RWPE1 (cell line): ENCODE measurements around the gene PRXL2A.
A peak's percentile ranks its signal among the peaks of the same experiment; 100 is the strongest.

Experiments used
- CTCF ChIA-PET: fragments of 350-600 bp; sonication (Branson Sonifier 250); formaldehyde crosslinking; extraction: SDS; loops from one replicate; lab custom pipeline; 2021; lab: Yijun Ruan, JAX
- POLR2A ChIA-PET: fragments of 400-600 bp; formaldehyde crosslinking; extraction: SDS; loops from one replicate; lab custom pipeline; 2020; ENCODE audit warnings: antibody characterized with exemption; ENCODE audit not compliant: low non-redundant PET; lab: Yijun Ruan, JAX
- DNase-seq: peaks from one replicate; pipeline ENCODE4 v3.0.0; 2012; ENCODE audit warnings: low spot score
- H3K27ac ChIP-seq: fragments of 450-650 bp; 2 replicates; pipeline ENCODE4 v1.5.1; 2017
- TF ChIP-seq, protein P1 (sequence below): fragments of 450-650 bp; conservative IDR thresholded peaks from 2 replicates; pipeline ENCODE4 v1.5.1; 2017; ENCODE audit warnings: low read depth, mild to moderate bottlenecking

PRXL2A gene

DNA sequence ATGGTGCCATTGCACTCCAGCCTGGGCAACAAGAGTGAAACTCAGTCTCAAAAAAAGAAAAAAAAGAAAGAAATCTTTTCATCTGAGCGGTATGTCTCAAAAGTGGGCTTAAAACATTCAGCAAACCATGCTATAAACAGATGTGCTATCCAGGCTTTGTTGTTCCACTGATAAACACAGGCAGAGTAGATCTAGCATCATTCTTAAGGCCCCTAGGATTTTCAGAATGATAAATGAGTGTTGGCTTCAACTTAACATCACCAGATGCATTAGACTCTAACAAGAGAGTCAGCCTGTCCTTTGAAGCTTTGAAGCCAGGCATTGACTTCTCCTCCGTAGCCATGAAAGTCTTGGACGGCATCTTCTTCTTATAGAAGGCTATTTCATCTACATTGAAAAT, 28.6 kb upstream of the PRXL2A start:
- POLR2A ChIA-PET, result no interaction called here
- TF ChIP-seq, protein P1, sequence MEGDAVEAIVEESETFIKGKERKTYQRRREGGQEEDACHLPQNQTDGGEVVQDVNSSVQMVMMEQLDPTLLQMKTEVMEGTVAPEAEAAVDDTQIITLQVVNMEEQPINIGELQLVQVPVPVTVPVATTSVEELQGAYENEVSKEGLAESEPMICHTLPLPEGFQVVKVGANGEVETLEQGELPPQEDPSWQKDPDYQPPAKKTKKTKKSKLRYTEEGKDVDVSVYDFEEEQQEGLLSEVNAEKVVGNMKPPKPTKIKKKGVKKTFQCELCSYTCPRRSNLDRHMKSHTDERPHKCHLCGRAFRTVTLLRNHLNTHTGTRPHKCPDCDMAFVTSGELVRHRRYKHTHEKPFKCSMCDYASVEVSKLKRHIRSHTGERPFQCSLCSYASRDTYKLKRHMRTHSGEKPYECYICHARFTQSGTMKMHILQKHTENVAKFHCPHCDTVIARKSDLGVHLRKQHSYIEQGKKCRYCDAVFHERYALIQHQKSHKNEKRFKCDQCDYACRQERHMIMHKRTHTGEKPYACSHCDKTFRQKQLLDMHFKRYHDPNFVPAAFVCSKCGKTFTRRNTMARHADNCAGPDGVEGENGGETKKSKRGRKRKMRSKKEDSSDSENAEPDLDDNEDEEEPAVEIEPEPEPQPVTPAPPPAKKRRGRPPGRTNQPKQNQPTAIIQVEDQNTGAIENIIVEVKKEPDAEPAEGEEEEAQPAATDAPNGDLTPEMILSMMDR, result no peak

DNA sequence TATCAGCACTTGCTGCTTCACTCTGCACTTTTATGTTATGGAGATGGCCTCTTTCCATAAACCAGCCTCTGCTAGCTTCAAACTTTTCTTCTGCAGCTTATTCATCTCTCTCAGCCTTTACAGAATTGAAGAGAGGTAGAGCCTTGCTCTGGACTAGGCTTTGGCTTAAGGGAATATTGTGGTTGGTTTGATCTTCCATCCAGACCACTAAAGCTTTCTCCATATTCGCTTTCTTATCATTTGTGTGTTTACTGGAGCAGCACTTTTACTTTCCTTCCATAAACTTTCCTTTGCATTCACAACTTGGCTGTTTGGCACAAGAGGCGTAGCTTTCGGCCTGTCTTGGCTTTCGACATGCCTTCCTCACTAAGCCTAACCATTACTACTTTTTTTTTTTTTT, 28.2 kb upstream of the PRXL2A start:
- no peak for DNase-seq
- POLR2A ChIA-PET, result no interaction called here
- H3K27ac ChIP-seq, result no peak overlapping the region
- TF ChIP-seq, protein P1, result no peak
- CTCF ChIA-PET, result interaction anchor here (0.7 to 1.0 kb wide), 2 partner anchors 65 to 542 kb away, joined by 3 read pairs; no protein-coding TSS in a partner anchor

More for the DNA sequence above, 28.6 kb upstream of the PRXL2A start:
- no peak for DNase-seq
- H3K27ac ChIP-seq, result no peak overlapping the region
- CTCF ChIA-PET, result interaction anchor here (0.7 to 1.0 kb wide), 2 partner anchors 65 to 543 kb away, joined by 3 read pairs; no protein-coding TSS in a partner anchor

- TF ChIP-seq, protein P1, result peak; percentile 71
- H3K27ac ChIP-seq, result no peak overlapping the region
- ChIA-PET CTCF (interaction anchor here (0.5 to 2.3 kb wide), 16 partner anchors 9 to 1435 kb away, joined by 3 to 15 read pairs (median 4); no protein-coding TSS in a partner anchor), POLR2A (no interaction called here)
- DNase-seq, result peak; percentile 71
Measured at GRCh38 chr10:80382989-80383388, 25.4 kb upstream of the PRXL2A start.

- POLR2A ChIA-PET, result no interaction called here
- H3K27ac ChIP-seq, result no peak overlapping the region
- TF ChIP-seq, protein P1, result no peak
- DNase-seq, result no peak
- CTCF ChIA-PET, result interaction anchor here (0.6 to 1.0 kb wide), 3 partner anchors 10 to 117 kb away, joined by 3 to 4 read pairs (median 3); no protein-coding TSS in a partner anchor
Measured at GRCh38 chr10:80390740-80391139, 17.6 kb upstream of the PRXL2A start.

GRCh38 chr10:80392250-80392649, 16.1 kb upstream of the PRXL2A start:
- TF ChIP-seq, protein P1, result no peak
- H3K27ac ChIP-seq, result no peak overlapping the region
- DNase-seq, result no peak
- POLR2A ChIA-PET, result no interaction called here
- CTCF ChIA-PET, result interaction anchor here (1.3 kb wide), 1 partner anchor 9 kb away, joined by 5 read pairs; no protein-coding TSS in a partner anchor

DNA sequence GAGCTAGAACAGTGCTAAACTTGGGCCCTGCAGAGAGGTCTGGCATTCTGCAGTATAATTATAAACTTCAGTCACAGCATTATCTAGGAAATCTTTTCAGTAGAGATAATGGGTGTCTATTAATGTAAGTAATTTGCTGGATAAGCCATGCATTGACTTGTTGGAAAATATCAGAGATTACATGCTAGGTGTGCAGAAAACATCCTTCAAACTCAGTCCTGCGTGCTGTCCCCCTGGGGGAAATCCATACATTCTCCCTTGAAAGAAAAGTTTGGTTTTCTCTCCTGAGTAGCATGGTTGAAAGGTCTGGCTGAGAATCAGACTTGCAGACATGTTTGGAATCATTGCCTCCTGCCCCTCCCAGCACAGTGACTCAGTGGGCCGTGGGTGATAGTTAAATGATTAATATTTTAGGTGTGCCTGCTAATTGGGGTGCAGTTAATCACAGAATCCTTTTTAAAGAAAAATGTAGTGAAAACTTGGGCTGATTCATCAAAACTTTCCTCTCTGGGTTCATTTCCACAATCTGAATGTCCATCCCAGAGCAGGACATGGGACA, 13.9 kb upstream of the PRXL2A start:
- TF ChIP-seq, protein P1, result no peak
- CTCF ChIA-PET, result interaction anchor here (0.7 kb wide), 1 partner anchor 113 kb away, joined by 8 read pairs; no protein-coding TSS in a partner anchor

More for the DNA sequence above, 13.9 kb upstream of the PRXL2A start:
- POLR2A ChIA-PET, result no interaction called here
- no peak for DNase-seq
- H3K27ac ChIP-seq, result no peak overlapping the region
